ENCODE data around the gene DKK3. TPM values are rescaled to one million over a fixed set of nuclear protein-coding genes. Genes with fewer than 3 reads are reported as not detected.
A peak's percentile ranks its signal among the peaks of the same experiment; 100 is the strongest.

Gene DKK3
- total and polyA plus RNA-seq, 2 experiments from 2014 or later = 16.8 to 31.1 TPM

DNA sequence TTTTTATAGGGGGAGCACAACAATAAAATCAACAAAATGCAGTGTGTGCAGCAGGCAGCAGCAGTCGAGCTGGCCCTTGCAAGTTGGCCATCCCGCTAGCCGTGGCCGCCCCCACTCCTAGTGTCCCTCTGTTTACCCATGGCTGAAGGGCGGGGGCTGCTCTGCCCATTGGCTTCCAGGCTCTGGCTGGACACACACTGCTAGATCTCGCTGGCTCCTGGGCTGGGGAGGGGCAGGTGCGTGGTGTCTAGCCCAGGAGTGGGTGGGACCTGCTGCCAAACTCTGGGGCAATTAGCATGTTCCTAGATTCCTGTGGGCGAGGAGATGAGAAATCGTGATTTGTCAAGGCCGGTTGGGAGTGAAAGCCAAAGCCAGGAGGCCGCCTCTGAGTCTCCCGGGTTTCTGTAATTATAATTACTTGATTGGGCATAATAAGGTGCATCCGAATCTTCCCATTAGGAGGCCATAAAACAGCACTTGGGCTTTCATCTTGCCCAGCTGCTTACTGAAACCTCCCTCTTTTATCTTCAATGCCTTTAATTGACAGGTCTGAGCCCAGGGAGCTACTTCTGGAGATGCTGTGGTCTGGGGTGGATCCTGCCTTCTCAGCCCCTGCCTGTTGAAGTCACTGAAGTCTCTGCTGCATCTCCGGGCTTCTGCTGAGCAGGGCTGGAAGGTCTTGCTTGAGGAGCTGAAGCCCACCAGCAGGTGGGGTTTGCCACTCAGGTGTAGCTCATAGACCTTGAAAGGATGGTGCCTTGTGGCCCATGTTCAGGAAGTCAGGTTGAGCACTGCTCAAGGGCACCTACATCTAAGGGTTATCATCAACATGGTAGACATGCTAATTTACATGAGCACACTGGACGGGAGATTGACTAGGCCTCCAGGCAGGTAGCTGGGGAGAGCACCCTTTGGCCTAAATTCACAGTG lies 44.5 kb upstream of the DKK3 start:
- no peaks in the 10 kb centered on the region for H3K79me2 ChIP-seq (replicated peaks; ENCODE audit: insufficient read depth)
- TF ChIP-seq, protein P1, sequence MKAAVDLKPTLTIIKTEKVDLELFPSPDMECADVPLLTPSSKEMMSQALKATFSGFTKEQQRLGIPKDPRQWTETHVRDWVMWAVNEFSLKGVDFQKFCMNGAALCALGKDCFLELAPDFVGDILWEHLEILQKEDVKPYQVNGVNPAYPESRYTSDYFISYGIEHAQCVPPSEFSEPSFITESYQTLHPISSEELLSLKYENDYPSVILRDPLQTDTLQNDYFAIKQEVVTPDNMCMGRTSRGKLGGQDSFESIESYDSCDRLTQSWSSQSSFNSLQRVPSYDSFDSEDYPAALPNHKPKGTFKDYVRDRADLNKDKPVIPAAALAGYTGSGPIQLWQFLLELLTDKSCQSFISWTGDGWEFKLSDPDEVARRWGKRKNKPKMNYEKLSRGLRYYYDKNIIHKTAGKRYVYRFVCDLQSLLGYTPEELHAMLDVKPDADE (IDR thresholded peaks at IDR 0.05) = no peak
- no peak for TF ChIP-seq POLR2AphosphoS5 (IDR thresholded peaks at IDR 0.05; ENCODE audit: low read depth)
- TF ChIP-seq, protein P2, sequence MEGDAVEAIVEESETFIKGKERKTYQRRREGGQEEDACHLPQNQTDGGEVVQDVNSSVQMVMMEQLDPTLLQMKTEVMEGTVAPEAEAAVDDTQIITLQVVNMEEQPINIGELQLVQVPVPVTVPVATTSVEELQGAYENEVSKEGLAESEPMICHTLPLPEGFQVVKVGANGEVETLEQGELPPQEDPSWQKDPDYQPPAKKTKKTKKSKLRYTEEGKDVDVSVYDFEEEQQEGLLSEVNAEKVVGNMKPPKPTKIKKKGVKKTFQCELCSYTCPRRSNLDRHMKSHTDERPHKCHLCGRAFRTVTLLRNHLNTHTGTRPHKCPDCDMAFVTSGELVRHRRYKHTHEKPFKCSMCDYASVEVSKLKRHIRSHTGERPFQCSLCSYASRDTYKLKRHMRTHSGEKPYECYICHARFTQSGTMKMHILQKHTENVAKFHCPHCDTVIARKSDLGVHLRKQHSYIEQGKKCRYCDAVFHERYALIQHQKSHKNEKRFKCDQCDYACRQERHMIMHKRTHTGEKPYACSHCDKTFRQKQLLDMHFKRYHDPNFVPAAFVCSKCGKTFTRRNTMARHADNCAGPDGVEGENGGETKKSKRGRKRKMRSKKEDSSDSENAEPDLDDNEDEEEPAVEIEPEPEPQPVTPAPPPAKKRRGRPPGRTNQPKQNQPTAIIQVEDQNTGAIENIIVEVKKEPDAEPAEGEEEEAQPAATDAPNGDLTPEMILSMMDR (conservative IDR thresholded peaks at IDR 0.05; ENCODE audit: low read depth in 2 of 2) = peak; percentile 34 to 67
- TF ChIP-seq STAT1 (IDR thresholded peaks at IDR 0.05; ENCODE audit: unreplicated experiment) = no peak
- no peak for TF ChIP-seq ZNF114 (CRISPR knock-in tag; IDR thresholded peaks at IDR 0.05)
- no peak for TF ChIP-seq ZNF331 (CRISPR knock-in tag; IDR thresholded peaks at IDR 0.05; ENCODE audit: low read depth)
- no peaks in the 10 kb centered on the region for H3K4me1 ChIP-seq (ENCODE audit: insufficient read depth)
- H4K20me1 ChIP-seq (replicated peaks; ENCODE audit: insufficient read depth) = no peaks in the 10 kb centered on the region
- peak; percentile 43 for DNase-seq (ENCODE audit: low spot score)
- no peak overlapping the region for H3K4me2 ChIP-seq
- no peak overlapping the region for H3K4me3 Mint-ChIP-seq
- H3K9me3 Mint-ChIP-seq = peaks cover 4% of the 10 kb centered on the region; the same call in 1 of the 3 replicates
- H3K36me3 Mint-ChIP-seq (ENCODE audit: low read depth) = no peaks in the 10 kb centered on the region
- H3K27ac ChIP-seq (ENCODE audit: low read depth) = no peak overlapping the region
- H3K27me3 ChIP-seq (ENCODE audit: insufficient read depth) = no peaks in the 10 kb centered on the region
- no peak overlapping the region for H3K4me3 ChIP-seq
- H3K9me2 ChIP-seq (ENCODE audit: insufficient read depth) = no peaks in the 10 kb centered on the region
- ATAC-seq = peak; percentile 70
- H3K36me3 ChIP-seq (ENCODE audit: insufficient read depth) = no peaks in the 10 kb centered on the region
- no peaks in the 10 kb centered on the region for H3F3A ChIP-seq (replicated peaks; ENCODE audit: low read depth)
- H3K27ac Mint-ChIP-seq = no peak overlapping the region
- peaks cover 2% of the 10 kb centered on the region for H3K27me3 Mint-ChIP-seq (ENCODE audit: insufficient read depth, low read depth, poor library complexity)
- H3K4me1 Mint-ChIP-seq = peaks cover 11% of the 10 kb centered on the region; the same call in 2 of the 3 replicates
- no peak overlapping the region for H2AFZ ChIP-seq

DNA sequence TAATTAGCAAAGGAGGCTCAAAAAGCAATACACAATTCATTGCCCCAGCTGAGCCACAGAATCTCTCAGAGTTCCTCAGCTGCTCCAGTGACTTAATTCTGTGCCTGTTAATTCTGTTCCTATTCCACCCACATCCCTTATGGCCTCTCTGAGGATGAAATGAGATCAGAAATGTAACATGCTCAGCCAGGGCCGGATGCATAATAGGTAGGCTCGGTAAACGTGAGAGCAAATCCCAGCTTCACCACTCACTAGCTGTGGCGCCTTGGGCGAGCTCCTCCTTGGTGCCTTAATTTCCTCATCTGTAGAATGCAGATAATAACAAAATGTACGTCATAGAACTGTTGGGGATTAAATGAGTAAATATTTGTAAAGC lies 42.8 kb upstream of the DKK3 start:
- Histone ChIP-seq H2AFZ (no peak overlapping the region), H3K4me2 (no peak overlapping the region), H3K27me3 (ENCODE audit: insufficient read depth) (no peaks in the 10 kb centered on the region), H3K79me2 (replicated peaks; ENCODE audit: insufficient read depth) (no peaks in the 10 kb centered on the region), H3F3A (replicated peaks; ENCODE audit: low read depth) (no peaks in the 10 kb centered on the region), H3K36me3 (ENCODE audit: insufficient read depth) (no peaks in the 10 kb centered on the region), H3K9me2 (ENCODE audit: insufficient read depth) (no peaks in the 10 kb centered on the region), H4K20me1 (replicated peaks; ENCODE audit: insufficient read depth) (no peaks in the 10 kb centered on the region), H3K27ac (ENCODE audit: low read depth) (no peak overlapping the region), H3K4me1 (ENCODE audit: insufficient read depth) (no peaks in the 10 kb centered on the region), H3K4me3 (no peak overlapping the region)
- ATAC-seq (no peak), DNase-seq (ENCODE audit: low spot score) (no peak)
- Mint-ChIP-seq H3K4me3 (no peak overlapping the region), H3K27me3 (ENCODE audit: insufficient read depth, low read depth, poor library complexity) (peaks cover 5% of the 10 kb centered on the region), H3K36me3 (ENCODE audit: low read depth) (no peaks in the 10 kb centered on the region), H3K27ac (no peak overlapping the region), H3K9me3 (no peaks in the 10 kb centered on the region), H3K4me1 (peaks cover 11% of the 10 kb centered on the region; the same call in 2 of the 3 replicates)
- TF ChIP-seq, protein P3, sequence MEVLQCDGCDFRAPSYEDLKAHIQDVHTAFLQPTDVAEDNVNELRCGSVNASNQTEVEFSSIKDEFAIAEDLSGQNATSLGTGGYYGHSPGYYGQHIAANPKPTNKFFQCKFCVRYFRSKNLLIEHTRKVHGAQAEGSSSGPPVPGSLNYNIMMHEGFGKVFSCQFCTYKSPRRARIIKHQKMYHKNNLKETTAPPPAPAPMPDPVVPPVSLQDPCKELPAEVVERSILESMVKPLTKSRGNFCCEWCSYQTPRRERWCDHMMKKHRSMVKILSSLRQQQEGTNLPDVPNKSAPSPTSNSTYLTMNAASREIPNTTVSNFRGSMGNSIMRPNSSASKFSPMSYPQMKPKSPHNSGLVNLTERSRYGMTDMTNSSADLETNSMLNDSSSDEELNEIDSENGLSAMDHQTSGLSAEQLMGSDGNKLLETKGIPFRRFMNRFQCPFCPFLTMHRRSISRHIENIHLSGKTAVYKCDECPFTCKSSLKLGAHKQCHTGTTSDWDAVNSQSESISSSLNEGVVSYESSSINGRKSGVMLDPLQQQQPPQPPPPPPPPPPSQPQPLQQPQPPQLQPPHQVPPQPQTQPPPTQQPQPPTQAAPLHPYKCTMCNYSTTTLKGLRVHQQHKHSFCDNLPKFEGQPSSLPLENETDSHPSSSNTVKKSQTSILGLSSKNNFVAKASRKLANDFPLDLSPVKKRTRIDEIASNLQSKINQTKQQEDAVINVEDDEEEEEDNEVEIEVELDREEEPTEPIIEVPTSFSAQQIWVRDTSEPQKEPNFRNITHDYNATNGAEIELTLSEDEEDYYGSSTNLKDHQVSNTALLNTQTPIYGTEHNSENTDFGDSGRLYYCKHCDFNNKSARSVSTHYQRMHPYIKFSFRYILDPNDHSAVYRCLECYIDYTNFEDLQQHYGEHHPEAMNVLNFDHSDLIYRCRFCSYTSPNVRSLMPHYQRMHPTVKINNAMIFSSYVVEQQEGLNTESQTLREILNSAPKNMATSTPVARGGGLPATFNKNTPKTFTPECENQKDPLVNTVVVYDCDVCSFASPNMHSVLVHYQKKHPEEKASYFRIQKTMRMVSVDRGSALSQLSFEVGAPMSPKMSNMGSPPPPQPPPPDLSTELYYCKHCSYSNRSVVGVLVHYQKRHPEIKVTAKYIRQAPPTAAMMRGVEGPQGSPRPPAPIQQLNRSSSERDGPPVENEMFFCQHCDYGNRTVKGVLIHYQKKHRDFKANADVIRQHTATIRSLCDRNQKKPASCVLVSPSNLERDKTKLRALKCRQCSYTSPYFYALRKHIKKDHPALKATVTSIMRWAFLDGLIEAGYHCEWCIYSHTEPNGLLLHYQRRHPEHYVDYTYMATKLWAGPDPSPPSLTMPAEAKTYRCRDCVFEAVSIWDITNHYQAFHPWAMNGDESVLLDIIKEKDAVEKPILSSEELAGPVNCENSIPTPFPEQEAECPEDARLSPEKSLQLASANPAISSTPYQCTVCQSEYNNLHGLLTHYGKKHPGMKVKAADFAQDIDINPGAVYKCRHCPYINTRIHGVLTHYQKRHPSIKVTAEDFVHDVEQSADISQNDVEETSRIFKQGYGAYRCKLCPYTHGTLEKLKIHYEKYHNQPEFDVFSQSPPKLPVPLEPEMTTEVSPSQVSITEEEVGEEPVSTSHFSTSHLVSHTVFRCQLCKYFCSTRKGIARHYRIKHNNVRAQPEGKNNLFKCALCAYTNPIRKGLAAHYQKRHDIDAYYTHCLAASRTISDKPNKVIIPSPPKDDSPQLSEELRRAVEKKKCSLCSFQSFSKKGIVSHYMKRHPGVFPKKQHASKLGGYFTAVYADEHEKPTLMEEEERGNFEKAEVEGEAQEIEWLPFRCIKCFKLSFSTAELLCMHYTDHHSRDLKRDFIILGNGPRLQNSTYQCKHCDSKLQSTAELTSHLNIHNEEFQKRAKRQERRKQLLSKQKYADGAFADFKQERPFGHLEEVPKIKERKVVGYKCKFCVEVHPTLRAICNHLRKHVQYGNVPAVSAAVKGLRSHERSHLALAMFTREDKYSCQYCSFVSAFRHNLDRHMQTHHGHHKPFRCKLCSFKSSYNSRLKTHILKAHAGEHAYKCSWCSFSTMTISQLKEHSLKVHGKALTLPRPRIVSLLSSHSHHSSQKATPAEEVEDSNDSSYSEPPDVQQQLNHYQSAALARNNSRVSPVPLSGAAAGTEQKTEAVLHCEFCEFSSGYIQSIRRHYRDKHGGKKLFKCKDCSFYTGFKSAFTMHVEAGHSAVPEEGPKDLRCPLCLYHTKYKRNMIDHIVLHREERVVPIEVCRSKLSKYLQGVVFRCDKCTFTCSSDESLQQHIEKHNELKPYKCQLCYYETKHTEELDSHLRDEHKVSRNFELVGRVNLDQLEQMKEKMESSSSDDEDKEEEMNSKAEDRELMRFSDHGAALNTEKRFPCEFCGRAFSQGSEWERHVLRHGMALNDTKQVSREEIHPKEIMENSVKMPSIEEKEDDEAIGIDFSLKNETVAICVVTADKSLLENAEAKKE (CRISPR knock-in tag; IDR thresholded peaks at IDR 0.05) = no peak
- TF ChIP-seq EZH2phosphoT487 (IDR thresholded peaks at IDR 0.05; ENCODE audit: unreplicated experiment) (no peak), STAT1 (IDR thresholded peaks at IDR 0.05; ENCODE audit: unreplicated experiment) (no peak), NANOG (IDR thresholded peaks at IDR 0.05; ENCODE audit: borderline replicate concordance) (no peak), CREB1 (CRISPR knock-in tag; IDR thresholded peaks at IDR 0.05; ENCODE audit: low read depth) (no peak), ZNF331 (CRISPR knock-in tag; IDR thresholded peaks at IDR 0.05; ENCODE audit: low read depth) (no peak), POLR2AphosphoS5 (IDR thresholded peaks at IDR 0.05; ENCODE audit: low read depth) (no peak)
- TF ChIP-seq, protein P1 (IDR thresholded peaks at IDR 0.05) = no peak
